CD4-positive, alpha-beta T cell treated with Interleukin-4 for 1 hour (primary cell): ENCODE results near the gene PRKCH.

Experiments
- DNase-seq, 2 donors: peaks; one replicate each; pipeline ENCODE4 v3.0.0-alpha.2; 2020 to 2022

Gene PRKCH

GRCh38 chr14:61536661-61537562, 215.5 kb downstream of the PRKCH start:
- DNase-seq, result no peak

GRCh38 chr14:61537563-61538463, 216.4 kb downstream of the PRKCH start:
- no peak for DNase-seq

GRCh38 chr14:61538464-61539022, 217.2 kb downstream of the PRKCH start:
- no peak for DNase-seq

- no peak for DNase-seq
These were observed 218.3 kb downstream of the PRKCH start for GRCh38 chr14:61539631-61540030.

- no peak for DNase-seq
These were observed 219.6 kb downstream of the PRKCH start for GRCh38 chr14:61540931-61541330.

- no peak for DNase-seq
These were observed 221.7 kb downstream of the PRKCH start for GRCh38 chr14:61542848-61543790.

GRCh38 chr14:61543946-61544345, 222.6 kb downstream of the PRKCH start:
- DNase-seq, result no peak

- no peak for DNase-seq
These were observed 223.3 kb downstream of the PRKCH start for GRCh38 chr14:61544448-61545330.

- DNase-seq, result no peak
These were observed 224.5 kb downstream of the PRKCH start for GRCh38 chr14:61545726-61546455.

- DNase-seq, result no peak
These were observed 226.0 kb downstream of the PRKCH start for GRCh38 chr14:61547186-61548069.

- no peak for DNase-seq
These were observed 228.0 kb downstream of the PRKCH start for GRCh38 chr14:61549425-61549824.

GRCh38 chr14:61551384-61551783, 230.0 kb downstream of the PRKCH start:
- no peak for DNase-seq

GRCh38 chr14:61552241-61552640, 230.9 kb downstream of the PRKCH start:
- no peak for DNase-seq

- peak in 1 of 2 donors; percentile 40 for DNase-seq
These were observed 232.6 kb downstream of the PRKCH start for GRCh38 chr14:61553730-61554641.

- DNase-seq, result no peak
These were observed 233.9 kb downstream of the PRKCH start for GRCh38 chr14:61555056-61555838.

GRCh38 chr14:61556455-61556854, 235.1 kb downstream of the PRKCH start:
- DNase-seq, result no peak

- DNase-seq, result no peak
These were observed 235.9 kb downstream of the PRKCH start for GRCh38 chr14:61557262-61557661.
